ENCODE measurements around the gene PAGE2. TPM values are rescaled to one million over a fixed set of nuclear protein-coding genes. Genes with fewer than 3 reads are reported as not detected.
"Not testable (repeated sequence)": the region's sequence is repeated elsewhere in the genome, so short reads cannot be mapped to it uniquely, and the experiment has no call there.

The PAGE2 gene
- total RNA-seq, 1 donor from 2014 or later: not detected

DNA sequence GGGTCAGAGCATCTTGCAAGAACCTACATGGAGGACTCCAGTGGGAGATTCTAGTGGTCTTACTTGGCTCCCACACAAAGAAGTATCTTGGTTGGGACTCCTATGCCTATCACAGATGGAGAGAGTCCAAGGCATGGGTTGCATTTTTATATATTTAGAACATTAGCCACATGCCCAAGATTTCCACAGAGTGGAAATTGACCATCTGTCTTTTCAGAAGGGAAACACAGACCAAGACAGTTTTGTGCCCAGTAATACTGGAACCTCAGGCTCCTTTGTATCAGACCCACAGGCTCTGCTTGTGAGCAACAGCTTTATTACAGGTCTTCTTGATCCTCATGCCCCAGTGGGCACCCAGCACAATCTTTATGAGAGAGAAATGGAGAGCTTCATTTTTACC is 43.6 kb downstream of the PAGE2 start:
- H3K9me3 Mint-ChIP-seq: no peaks in the 10 kb centered on the region
- H3K4me3 Mint-ChIP-seq (ENCODE audit: low read depth): no peak overlapping the region
- no peak overlapping the region for H3K27ac Mint-ChIP-seq
- intact Hi-C loops (cut with micrococcal nuclease): no loop called here
- no peaks in the 10 kb centered on the region for H3K4me1 Mint-ChIP-seq (ENCODE audit: low read depth)
- H3K27me3 Mint-ChIP-seq (ENCODE audit: low read depth): peaks cover 4% of the 10 kb centered on the region
- no peak for DNase-seq (ENCODE audit: low spot score)
- H3K36me3 Mint-ChIP-seq (ENCODE audit: low read depth): no peaks in the 10 kb centered on the region

DNA sequence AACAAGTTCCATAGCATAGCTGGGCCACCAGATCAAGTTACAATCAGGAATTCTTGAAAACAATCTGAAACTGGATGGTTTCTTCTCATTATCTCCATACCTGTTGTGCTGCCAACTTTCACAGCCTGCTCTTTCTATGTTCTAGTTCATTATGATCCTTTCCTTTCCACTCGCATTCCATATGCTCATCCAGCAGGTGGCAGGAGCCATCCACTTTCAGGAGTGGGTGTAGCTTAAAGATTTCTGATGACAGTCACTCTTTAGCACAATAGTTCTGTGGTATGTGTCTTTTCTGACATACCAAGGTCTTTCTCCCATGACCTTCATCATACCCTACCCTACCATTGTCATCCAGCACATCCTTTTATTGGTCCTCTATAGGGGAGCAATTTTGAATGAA is 46.4 kb downstream of the PAGE2 start:
- Mint-ChIP-seq H3K9me3 (no peaks in the 10 kb centered on the region), H3K4me1 (ENCODE audit: low read depth) (no peaks in the 10 kb centered on the region), H3K27me3 (ENCODE audit: low read depth) (peaks cover 2% of the 10 kb centered on the region), H3K4me3 (ENCODE audit: low read depth) (no peak overlapping the region), H3K36me3 (ENCODE audit: low read depth) (no peaks in the 10 kb centered on the region), H3K27ac (no peak overlapping the region)
- peak; percentile 8 for DNase-seq (ENCODE audit: low spot score)
- intact Hi-C loops (cut with micrococcal nuclease): no loop called here

GRCh38 chrX:55140800-55141199 is 52.0 kb downstream of the PAGE2 start:
- H3K9me3 Mint-ChIP-seq; H3K4me1 Mint-ChIP-seq (ENCODE audit: low read depth); H3K36me3 Mint-ChIP-seq (ENCODE audit: low read depth); DNase-seq (ENCODE audit: low spot score); H3K4me3 Mint-ChIP-seq (ENCODE audit: low read depth); H3K27me3 Mint-ChIP-seq (ENCODE audit: low read depth); intact Hi-C loops (cut with micrococcal nuclease); H3K27ac Mint-ChIP-seq: not testable (repeated sequence)

Other genes with a start within 250 kb of the PAGE2 start
- gene TRO, start 168.2 kb upstream of the PAGE2 start, total RNA-seq: 2.1 and 2.8 TPM in 2 replicates
- 0.25 and 0.50 TPM in 2 replicates for gene PFKFB1, start 94.8 kb upstream of the PAGE2 start, total RNA-seq
- gene APEX2, start 88.7 kb upstream of the PAGE2 start, total RNA-seq: 33.8 and 35.9 TPM in 2 replicates
- gene ALAS2, start 58.0 kb upstream of the PAGE2 start, total RNA-seq: not detected in 2 replicates
- gene PAGE2B, start 14.0 kb upstream of the PAGE2 start, total RNA-seq: 0.41 and 1.1 TPM in 2 replicates
- gene PAGE5, start 131.3 kb downstream of the PAGE2 start, total RNA-seq: not detected in 2 replicates
- gene PAGE3, start 175.9 kb downstream of the PAGE2 start, total RNA-seq: not detected in 2 replicates

Measured in activated T-helper 2 cell treated with anti-CD3 and anti-CD28 coated beads, Interferon-gamma antibody, Interleukin-2, Interleukin-4, amounts not matched to agents 10 μg/mL and 5 μg/mL and 100 μg/mL, durations not matched to agents 14 hours and 24 hours and 36 hours (primary cell).